Heart left ventricle (tissue), 13 donors: ENCODE measurements around the gene SYNGR1.

Source experiments
- POLR2A ChIP-seq, 2 donors: fragments of 450-650 bp; IDR thresholded peaks; one replicate each; pipeline ENCODE4 v1.6.1; 2017; ENCODE audit warnings: antibody characterized with exemption in 2 of 2, mild to moderate bottlenecking in 2 of 2, moderate library complexity in 2 of 2
- TF ChIP-seq, protein P1 (sequence below), 12 donors: fragments of 200-600 bp; sonication (generic) in 4 of 12; IDR thresholded peaks; one replicate each; pipeline versions ENCODE4 v1.5.0 to v1.8.0; 2018 to 2022; ENCODE audit warnings: antibody characterized with exemption in 12 of 12, mild to moderate bottlenecking in 5 of 12
- donor health status: ischemic (EF 13 %, LVEDD 7.1; RV severe dilation, severe dysfunction).
- donor health status: DM: no; HTN: yes; CAD: no.
- donor health status: DM: no; HTN: no; CAD: no.
- donor health status: ischemic (EF 25% LVEDD 6.9; RV normal size, moderate dysfunction).
- donor health status: ischemic (EF 25% LVEDD 5.7; RV mildly dilated, moderate dysfunction).
- donor health status: ischemic (EF 35%, LVEDD 5.7; RV mildly dilated, moderate dysfunction).
- donor health status: nonischemic (EF 11% LVEDD 7.7; RV severe dilation, severe dysfunction).
- donor health status: DM: yes; HTN: yes; CAD: no.
- donor health status: PGD.
- donor health status: ischemic (EF 29% LVEDD 5.4; RV normal size, mild dysfunction).
- donor health status: nonischemic (EF 23%, LVEDD 6.1; RV moderate dilation, normal function).

DNA sequence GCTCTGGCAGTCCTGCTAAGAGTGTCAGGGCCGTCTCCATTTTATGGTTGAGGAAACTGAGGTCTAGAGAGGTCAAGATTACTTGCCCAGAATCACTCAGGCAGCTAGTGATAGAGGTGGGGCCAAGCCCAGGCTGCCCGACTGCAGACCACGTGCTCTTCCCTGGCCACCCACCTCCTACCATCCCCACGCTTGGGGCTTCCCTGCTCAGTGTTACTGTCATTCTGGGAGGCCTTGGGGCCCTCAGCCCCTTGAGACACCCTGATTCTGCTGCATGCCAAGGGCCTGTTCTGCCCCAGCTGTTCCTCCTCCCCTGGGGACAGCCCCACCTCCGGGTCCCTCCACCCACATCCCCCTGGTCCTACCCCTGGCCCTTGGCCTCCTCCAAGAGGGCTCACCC is 32.6 kb downstream of the SYNGR1 start:
- TF ChIP-seq, protein P1, sequence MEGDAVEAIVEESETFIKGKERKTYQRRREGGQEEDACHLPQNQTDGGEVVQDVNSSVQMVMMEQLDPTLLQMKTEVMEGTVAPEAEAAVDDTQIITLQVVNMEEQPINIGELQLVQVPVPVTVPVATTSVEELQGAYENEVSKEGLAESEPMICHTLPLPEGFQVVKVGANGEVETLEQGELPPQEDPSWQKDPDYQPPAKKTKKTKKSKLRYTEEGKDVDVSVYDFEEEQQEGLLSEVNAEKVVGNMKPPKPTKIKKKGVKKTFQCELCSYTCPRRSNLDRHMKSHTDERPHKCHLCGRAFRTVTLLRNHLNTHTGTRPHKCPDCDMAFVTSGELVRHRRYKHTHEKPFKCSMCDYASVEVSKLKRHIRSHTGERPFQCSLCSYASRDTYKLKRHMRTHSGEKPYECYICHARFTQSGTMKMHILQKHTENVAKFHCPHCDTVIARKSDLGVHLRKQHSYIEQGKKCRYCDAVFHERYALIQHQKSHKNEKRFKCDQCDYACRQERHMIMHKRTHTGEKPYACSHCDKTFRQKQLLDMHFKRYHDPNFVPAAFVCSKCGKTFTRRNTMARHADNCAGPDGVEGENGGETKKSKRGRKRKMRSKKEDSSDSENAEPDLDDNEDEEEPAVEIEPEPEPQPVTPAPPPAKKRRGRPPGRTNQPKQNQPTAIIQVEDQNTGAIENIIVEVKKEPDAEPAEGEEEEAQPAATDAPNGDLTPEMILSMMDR (IDR thresholded peaks at IDR 0.05) = no peak
- no peak for TF ChIP-seq POLR2A (IDR thresholded peaks at IDR 0.05)
